ENCODE measurements around the gene SLC25A30. TPM values are rescaled to one million over a fixed set of nuclear protein-coding genes. Genes with fewer than 3 reads are reported as not detected.

The SLC25A30 gene
- total RNA-seq, 1 donor from 2014 or later, result 21.9 TPM

- Mint-ChIP-seq H3K27me3 (ENCODE audit: unreplicated experiment) (peaks cover 9% of the 10 kb centered on the region), H3K27ac (ENCODE audit: unreplicated experiment) (no peak overlapping the region), H3K4me3 (ENCODE audit: unreplicated experiment) (no peak overlapping the region), H3K4me1 (ENCODE audit: unreplicated experiment) (peaks cover 30% of the 10 kb centered on the region), H3K9me3 (ENCODE audit: unreplicated experiment) (no peaks in the 10 kb centered on the region), H3K36me3 (ENCODE audit: low read depth, unreplicated experiment) (peaks cover 16% of the 10 kb centered on the region)
- DNase-seq (ENCODE audit: low spot score), result no peak
- TF ChIP-seq CTCF (IDR thresholded peaks at IDR 0.05; ENCODE audit: unreplicated experiment), result no peak
These were observed 53.2 kb downstream of the SLC25A30 start for GRCh38 chr13:45364876-45365557.

- Mint-ChIP-seq H3K4me3 (ENCODE audit: unreplicated experiment) (no peak overlapping the region), H3K36me3 (ENCODE audit: low read depth, unreplicated experiment) (peaks cover 26% of the 10 kb centered on the region), H3K4me1 (ENCODE audit: unreplicated experiment) (peaks cover 11% of the 10 kb centered on the region), H3K27me3 (ENCODE audit: unreplicated experiment) (peaks cover 3% of the 10 kb centered on the region), H3K9me3 (ENCODE audit: unreplicated experiment) (no peaks in the 10 kb centered on the region), H3K27ac (ENCODE audit: unreplicated experiment) (no peak overlapping the region)
- DNase-seq (ENCODE audit: low spot score), result no peak
- no peak for TF ChIP-seq CTCF (IDR thresholded peaks at IDR 0.05; ENCODE audit: unreplicated experiment)
These were observed 55.2 kb downstream of the SLC25A30 start for GRCh38 chr13:45362939-45363338.

- H3K27ac Mint-ChIP-seq (ENCODE audit: unreplicated experiment), result no peak overlapping the region
These were observed 56.5 kb downstream of the SLC25A30 start for GRCh38 chr13:45361596-45362206.

GRCh38 chr13:45356966-45357672 lies 61.1 kb downstream of the SLC25A30 start:
- H3K9me3 Mint-ChIP-seq (ENCODE audit: unreplicated experiment), result no peaks in the 10 kb centered on the region
- DNase-seq (ENCODE audit: low spot score), result no peak
- H3K36me3 Mint-ChIP-seq (ENCODE audit: low read depth, unreplicated experiment), result peaks cover 23% of the 10 kb centered on the region
- H3K27me3 Mint-ChIP-seq (ENCODE audit: unreplicated experiment), result peaks cover 3% of the 10 kb centered on the region
- no peak for TF ChIP-seq CTCF (IDR thresholded peaks at IDR 0.05; ENCODE audit: unreplicated experiment)
- no peak overlapping the region for H3K27ac Mint-ChIP-seq (ENCODE audit: unreplicated experiment)
- H3K4me3 Mint-ChIP-seq (ENCODE audit: unreplicated experiment), result no peak overlapping the region
- peaks cover 6% of the 10 kb centered on the region for H3K4me1 Mint-ChIP-seq (ENCODE audit: unreplicated experiment)

More at GRCh38 chr13:45361596-45362206, 56.5 kb downstream of the SLC25A30 start:
- TF ChIP-seq CTCF (IDR thresholded peaks at IDR 0.05; ENCODE audit: unreplicated experiment), result no peak
- peaks cover 12% of the 10 kb centered on the region for H3K4me1 Mint-ChIP-seq (ENCODE audit: unreplicated experiment)
- H3K4me3 Mint-ChIP-seq (ENCODE audit: unreplicated experiment), result no peak overlapping the region
- DNase-seq (ENCODE audit: low spot score), result no peak
- H3K9me3 Mint-ChIP-seq (ENCODE audit: unreplicated experiment), result no peaks in the 10 kb centered on the region
- peaks cover 32% of the 10 kb centered on the region for H3K36me3 Mint-ChIP-seq (ENCODE audit: low read depth, unreplicated experiment)
- H3K27me3 Mint-ChIP-seq (ENCODE audit: unreplicated experiment), result peaks cover 3% of the 10 kb centered on the region

Measured in endothelial cell (in vitro differentiated cells).